ENCODE data around the gene GULP1. TPM values are rescaled to one million over a fixed set of nuclear protein-coding genes. Genes with fewer than 3 reads are reported as not detected.

Gene GULP1
- total and polyA plus RNA-seq, 2 donors (not counting 1 experiment from before 2014, with no cell fraction given), result 43.5 to 82.4 TPM

- Histone ChIP-seq H4K20me1 (ENCODE audit: control insufficient read depth, extremely low read depth, insufficient read depth, low read length) (no peaks in the 10 kb centered on the region), H3K9ac (ENCODE audit: insufficient read depth, low read length) (no peak overlapping the region), H3K27me3 (ENCODE audit: control insufficient read depth, insufficient read depth, low read length) (no peaks in the 10 kb centered on the region), H3K4me1 (ENCODE audit: control insufficient read depth, extremely low read depth, insufficient read depth, low read length) (peaks cover 8% of the 10 kb centered on the region), H3K79me2 (ENCODE audit: control insufficient read depth, insufficient read depth, low read length) (peaks cover 4% of the 10 kb centered on the region), H3K4me2 (ENCODE audit: extremely low read depth, insufficient read depth, low read length) (no peak overlapping the region), H3K4me3 (replicated peaks in 1 of 4; ENCODE audit: control extremely low read depth in 1 of 4, insufficient read depth in 1 of 4, low read depth in 3 of 4, low read length in 4 of 4) (no peak overlapping the region), H3K36me3 (ENCODE audit: control insufficient read depth, insufficient read depth, low read length) (no peaks in the 10 kb centered on the region), H2AFZ (ENCODE audit: low read length) (no peak overlapping the region), H3K9me3 (ENCODE audit: control insufficient read depth, insufficient read depth, low read depth, low read length) (no peaks in the 10 kb centered on the region), H3K27ac (ENCODE audit: insufficient read depth, low read length) (no peak overlapping the region)
- DNase-seq (ENCODE audit: low read depth in 2 of 2), result no peak
- TF ChIP-seq CTCF (conservative IDR thresholded peaks at IDR 0.05 in 1 of 2, IDR thresholded peaks at IDR 0.05 in 1 of 2; ENCODE audit: low read depth in 1 of 2, low read length in 2 of 2) (no peak), EZH2 (IDR thresholded peaks at IDR 0.05; ENCODE audit: low read length, missing control alignments) (no peak)
These were observed 34.6 kb downstream of the GULP1 start for GRCh38 chr2:188326290-188326668.

GRCh38 chr2:188326669-188327301 is 35.1 kb downstream of the GULP1 start:
- H3K27ac ChIP-seq (ENCODE audit: insufficient read depth, low read length), result no peak overlapping the region
- no peak overlapping the region for H3K4me3 ChIP-seq (replicated peaks in 1 of 4; ENCODE audit: control extremely low read depth in 1 of 4, insufficient read depth in 1 of 4, low read depth in 3 of 4, low read length in 4 of 4)
- H3K79me2 ChIP-seq (ENCODE audit: control insufficient read depth, insufficient read depth, low read length), result peaks cover 4% of the 10 kb centered on the region
- no peaks in the 10 kb centered on the region for H4K20me1 ChIP-seq (ENCODE audit: control insufficient read depth, extremely low read depth, insufficient read depth, low read length)
- H3K36me3 ChIP-seq (ENCODE audit: control insufficient read depth, insufficient read depth, low read length), result no peaks in the 10 kb centered on the region
- no peak overlapping the region for H3K4me2 ChIP-seq (ENCODE audit: extremely low read depth, insufficient read depth, low read length)
- TF ChIP-seq EZH2 (IDR thresholded peaks at IDR 0.05; ENCODE audit: low read length, missing control alignments) (no peak), CTCF (conservative IDR thresholded peaks at IDR 0.05 in 1 of 2, IDR thresholded peaks at IDR 0.05 in 1 of 2; ENCODE audit: low read depth in 1 of 2, low read length in 2 of 2) (no peak)
- no peaks in the 10 kb centered on the region for H3K9me3 ChIP-seq (ENCODE audit: control insufficient read depth, insufficient read depth, low read depth, low read length)
- peak; percentile 54 to 89 for DNase-seq (ENCODE audit: low read depth in 2 of 2)
- H3K4me1 ChIP-seq (ENCODE audit: control insufficient read depth, extremely low read depth, insufficient read depth, low read length), result peaks cover 8% of the 10 kb centered on the region
- H2AFZ ChIP-seq (ENCODE audit: low read length), result no peak overlapping the region
- H3K9ac ChIP-seq (ENCODE audit: insufficient read depth, low read length), result no peak overlapping the region
- H3K27me3 ChIP-seq (ENCODE audit: control insufficient read depth, insufficient read depth, low read length), result no peaks in the 10 kb centered on the region

- no peak overlapping the region for H3K4me2 ChIP-seq (ENCODE audit: extremely low read depth, insufficient read depth, low read length)
- H4K20me1 ChIP-seq (ENCODE audit: control insufficient read depth, extremely low read depth, insufficient read depth, low read length), result no peaks in the 10 kb centered on the region
- no peak overlapping the region for H3K4me3 ChIP-seq (replicated peaks in 1 of 4; ENCODE audit: control extremely low read depth in 1 of 4, insufficient read depth in 1 of 4, low read depth in 3 of 4, low read length in 4 of 4)
- H3K36me3 ChIP-seq (ENCODE audit: control insufficient read depth, insufficient read depth, low read length), result no peaks in the 10 kb centered on the region
- H3K4me1 ChIP-seq (ENCODE audit: control insufficient read depth, extremely low read depth, insufficient read depth, low read length), result peaks cover 6% of the 10 kb centered on the region
- H3K9ac ChIP-seq (ENCODE audit: insufficient read depth, low read length), result no peak overlapping the region
- no peak overlapping the region for H2AFZ ChIP-seq (ENCODE audit: low read length)
- no peaks in the 10 kb centered on the region for H3K9me3 ChIP-seq (ENCODE audit: control insufficient read depth, insufficient read depth, low read depth, low read length)
- H3K27me3 ChIP-seq (ENCODE audit: control insufficient read depth, insufficient read depth, low read length), result no peaks in the 10 kb centered on the region
- peaks cover 4% of the 10 kb centered on the region for H3K79me2 ChIP-seq (ENCODE audit: control insufficient read depth, insufficient read depth, low read length)
- no peak for DNase-seq (ENCODE audit: low read depth in 2 of 2)
- TF ChIP-seq EZH2 (IDR thresholded peaks at IDR 0.05; ENCODE audit: low read length, missing control alignments), result no peak
- no peak for TF ChIP-seq CTCF (conservative IDR thresholded peaks at IDR 0.05 in 1 of 2, IDR thresholded peaks at IDR 0.05 in 1 of 2; ENCODE audit: low read depth in 1 of 2, low read length in 2 of 2)
- no peak overlapping the region for H3K27ac ChIP-seq (ENCODE audit: insufficient read depth, low read length)
These were observed 36.0 kb downstream of the GULP1 start for GRCh38 chr2:188327518-188328213.
